Measurements from ENCODE around the gene REXO4. TPM values are rescaled to one million over a fixed set of nuclear protein-coding genes. Genes with fewer than 3 reads are reported as not detected.
A peak's percentile ranks its signal among the peaks of the same experiment; 100 is the strongest.

REXO4 gene
- total RNA-seq, 1 experiment from 2014 or later, result 21.2 TPM

DNA sequence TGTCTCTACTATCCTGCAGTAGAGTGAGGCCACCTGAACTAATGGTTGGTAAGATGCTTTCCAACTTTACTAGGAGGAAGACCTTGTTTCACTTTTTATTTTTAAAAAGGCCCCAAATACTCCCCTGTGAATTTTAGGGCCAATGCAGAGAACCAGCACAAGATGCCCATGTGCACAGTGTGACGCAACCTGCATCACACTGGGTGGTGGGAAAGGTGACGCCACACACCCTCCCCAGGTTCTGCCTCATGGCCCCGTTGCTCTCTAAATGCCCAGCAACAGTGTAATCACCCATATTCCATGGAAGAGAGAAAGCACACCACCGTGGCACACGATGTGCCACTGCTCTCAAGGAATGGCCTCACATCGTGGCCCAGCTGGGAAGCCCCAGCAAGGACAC, 48.4 kb downstream of the REXO4 start:
- DNase-seq (ENCODE audit: low read depth), result no peak

DNA sequence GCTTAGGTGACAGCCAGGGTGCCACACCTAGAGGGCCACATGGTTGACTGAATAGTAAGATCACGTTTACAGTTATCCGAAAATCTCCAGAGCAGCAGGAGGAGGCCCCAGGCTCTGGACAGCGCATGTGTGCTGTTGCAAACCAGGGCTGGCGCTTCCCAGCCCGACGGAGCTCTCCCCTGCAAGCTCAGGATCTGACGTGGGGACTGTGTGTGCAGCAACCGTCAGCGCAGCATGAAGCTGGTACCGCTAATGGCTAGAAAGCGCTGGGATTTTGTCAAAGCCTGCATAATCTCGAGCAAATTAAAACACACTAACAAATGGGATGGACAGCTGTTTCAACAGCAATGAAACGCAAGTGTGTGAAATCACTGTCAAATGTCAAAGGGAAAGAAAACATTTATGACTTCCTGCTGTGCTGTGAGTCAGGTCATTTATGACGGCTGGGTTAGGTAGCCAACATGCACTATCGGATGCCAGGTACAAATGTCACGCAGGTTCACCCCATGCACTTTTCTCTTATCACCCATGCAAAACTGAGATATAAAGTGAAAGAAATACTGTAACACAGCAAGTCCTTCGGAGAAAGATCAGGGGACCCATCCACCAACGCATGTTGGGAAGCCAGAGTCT, 49.4 kb downstream of the REXO4 start:
- no peak for DNase-seq (ENCODE audit: low read depth)

DNA sequence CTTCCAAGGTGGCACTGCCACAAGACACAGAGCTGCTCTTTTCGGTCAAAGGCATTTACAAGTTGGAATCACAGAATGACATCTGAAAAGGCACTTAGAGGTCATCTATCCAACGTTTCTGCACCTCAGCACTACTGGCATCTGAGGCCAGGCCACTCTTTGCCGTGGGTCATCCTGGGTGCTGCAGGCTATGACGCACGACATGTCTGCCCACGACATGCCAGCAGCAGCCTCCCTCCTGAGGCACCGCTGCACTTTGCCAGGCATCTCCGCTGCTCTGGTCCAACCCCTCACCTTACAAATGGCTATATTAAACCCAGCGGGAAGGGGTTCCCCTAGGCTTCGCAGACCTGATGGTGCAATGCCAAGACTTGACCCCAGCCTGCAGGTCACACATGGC, 50.0 kb downstream of the REXO4 start:
- no peak for DNase-seq (ENCODE audit: low read depth)

DNA sequence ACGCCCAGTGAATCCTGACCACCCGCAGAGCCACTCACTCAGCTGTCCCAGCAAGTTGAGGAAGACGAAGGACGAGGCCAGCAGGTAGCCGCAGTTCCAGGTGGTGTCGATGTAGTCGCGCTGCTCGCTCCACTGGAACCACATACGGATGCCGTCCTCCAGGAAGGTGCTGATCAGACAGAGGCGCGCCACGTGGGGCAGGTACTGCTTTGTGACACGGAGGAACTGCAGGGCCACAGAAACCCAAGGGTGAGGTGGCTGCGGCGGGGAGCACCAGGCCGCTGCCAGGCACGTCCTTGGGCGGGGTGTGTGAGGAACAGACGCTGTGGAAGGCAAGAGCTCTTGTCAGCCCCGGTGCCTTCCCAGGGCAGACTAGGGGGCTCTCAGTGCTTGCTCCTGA, 50.6 kb downstream of the REXO4 start:
- no peak for DNase-seq (ENCODE audit: low read depth)

DNA sequence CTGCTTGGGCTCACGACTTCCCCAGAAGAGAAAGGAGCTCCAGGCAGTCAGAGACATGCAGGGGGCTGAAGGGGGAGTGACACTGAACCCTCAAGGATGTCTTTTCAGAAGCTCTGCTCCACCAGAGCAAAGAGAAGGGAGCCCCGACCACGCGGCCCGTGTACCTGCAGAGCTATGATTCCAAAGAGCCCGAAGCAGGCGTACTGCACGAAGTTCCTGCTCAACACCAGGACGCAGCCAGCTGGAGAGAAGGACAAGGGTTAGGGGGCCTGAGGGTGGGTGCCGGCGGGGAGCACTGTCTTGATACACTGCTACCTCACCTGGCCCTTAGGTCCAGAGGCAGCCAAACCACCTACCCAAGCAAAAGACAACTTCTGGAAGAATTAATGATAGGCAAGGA, 51.4 kb downstream of the REXO4 start:
- no peak for DNase-seq (ENCODE audit: low read depth)

DNA sequence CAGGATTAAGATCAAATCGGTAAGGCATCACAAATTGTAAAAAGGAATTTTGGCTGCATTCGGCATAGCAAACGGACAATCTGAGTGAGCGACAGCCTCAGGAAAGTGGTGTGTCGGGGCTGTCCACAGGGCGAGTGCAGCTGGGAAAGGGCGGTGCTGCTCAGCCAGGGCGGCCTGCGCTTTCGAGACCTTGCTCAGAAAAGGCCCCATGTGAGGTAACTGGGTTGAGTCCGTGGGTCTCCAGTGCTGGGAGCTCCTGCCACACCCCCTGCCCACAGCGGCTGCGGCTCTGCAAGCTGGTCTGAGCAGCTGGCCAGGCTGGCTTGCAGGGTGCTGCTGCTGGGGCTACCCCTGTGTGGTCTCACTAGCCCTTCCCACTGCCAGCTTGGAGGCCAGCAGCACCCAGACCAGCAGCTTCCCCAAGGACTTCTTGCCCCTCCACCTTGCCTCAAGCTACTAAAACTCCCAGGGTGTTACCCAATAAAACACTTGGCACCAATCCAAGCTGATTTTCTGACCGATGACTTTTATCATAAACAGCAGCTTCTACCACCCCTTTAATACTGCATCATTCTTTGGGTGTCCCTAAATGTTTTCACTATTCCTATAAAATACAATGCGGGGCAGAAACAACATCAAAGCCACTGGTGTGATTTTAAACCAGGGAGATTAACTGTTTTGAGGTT, 55.3 kb downstream of the REXO4 start:
- DNase-seq (ENCODE audit: low read depth), result no peak

DNA sequence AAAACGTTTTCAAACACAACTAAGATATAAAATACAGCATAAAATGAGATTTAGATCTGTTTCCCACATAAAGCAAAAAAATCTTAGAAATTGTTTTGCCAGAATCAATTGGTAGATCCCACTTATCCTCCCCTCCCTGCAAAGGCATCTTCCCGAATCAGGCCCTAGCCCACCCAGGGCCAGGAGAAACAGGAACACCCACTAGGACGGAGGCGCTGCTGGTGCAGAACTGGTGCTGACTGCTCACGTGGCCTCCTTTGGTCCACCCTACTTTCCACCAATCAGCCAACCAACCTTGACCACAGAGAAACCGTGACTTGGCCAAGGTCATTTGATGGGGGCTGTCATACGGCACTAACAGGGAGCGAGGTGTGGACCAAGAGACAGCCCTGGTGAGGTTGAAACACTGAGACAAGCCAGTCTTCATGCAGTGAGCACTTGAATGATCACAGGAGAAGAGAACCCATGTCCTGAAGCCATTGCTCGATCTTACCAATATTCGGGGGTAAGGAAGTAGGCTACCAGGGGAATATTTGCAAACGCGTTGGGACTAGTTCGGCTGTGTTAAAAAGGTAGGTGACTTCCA, 56.2 kb downstream of the REXO4 start:
- no peak for DNase-seq (ENCODE audit: low read depth)

DNA sequence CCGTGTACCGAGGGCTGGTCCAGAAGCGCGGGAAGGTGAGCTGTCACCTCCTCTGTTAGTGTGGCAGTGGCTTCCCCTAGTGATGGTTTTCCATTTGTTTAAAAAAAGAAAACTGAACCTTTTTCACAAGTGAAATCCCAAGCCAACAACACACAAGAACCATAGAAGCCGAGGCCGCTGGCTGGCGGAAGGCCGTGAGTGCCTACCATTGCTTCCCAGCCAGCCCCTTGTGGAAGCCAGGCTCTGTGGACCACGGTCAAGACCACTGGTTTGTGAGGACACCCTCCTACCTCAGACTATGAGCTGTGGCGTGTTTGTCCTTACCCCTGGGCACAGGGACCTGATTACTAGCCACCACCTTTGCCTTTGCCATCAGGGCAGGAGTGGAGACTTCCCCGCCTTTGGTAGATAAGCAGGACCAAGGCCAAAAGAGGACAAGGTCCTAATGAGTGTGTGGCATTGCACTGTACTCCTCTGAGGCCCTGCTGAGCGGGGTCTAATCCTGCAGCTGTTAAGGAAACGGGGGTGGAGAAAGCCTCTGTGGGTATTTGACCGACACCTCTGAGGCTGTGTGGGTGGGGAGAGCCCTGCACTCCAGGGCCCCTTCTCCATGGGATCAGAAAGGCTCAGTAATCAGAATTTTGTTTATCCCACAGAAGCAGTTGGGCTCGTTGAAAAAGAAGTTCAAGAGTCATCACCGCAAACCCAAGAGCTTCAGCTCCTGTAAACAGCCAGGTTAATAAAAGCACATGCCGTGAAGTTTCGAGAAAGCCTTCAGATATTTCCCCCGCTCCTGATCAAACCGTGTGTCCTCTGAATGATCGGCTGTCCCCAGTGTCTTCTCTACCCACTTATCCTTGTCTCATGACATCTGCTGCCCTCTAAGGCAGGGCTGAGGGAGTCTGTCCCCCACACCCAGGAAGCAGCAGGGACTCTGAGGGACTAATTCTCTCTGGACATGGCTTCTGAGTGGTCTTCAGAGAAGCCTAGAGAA, 57.1 kb downstream of the REXO4 start:
- no peak for DNase-seq (ENCODE audit: low read depth)

DNA sequence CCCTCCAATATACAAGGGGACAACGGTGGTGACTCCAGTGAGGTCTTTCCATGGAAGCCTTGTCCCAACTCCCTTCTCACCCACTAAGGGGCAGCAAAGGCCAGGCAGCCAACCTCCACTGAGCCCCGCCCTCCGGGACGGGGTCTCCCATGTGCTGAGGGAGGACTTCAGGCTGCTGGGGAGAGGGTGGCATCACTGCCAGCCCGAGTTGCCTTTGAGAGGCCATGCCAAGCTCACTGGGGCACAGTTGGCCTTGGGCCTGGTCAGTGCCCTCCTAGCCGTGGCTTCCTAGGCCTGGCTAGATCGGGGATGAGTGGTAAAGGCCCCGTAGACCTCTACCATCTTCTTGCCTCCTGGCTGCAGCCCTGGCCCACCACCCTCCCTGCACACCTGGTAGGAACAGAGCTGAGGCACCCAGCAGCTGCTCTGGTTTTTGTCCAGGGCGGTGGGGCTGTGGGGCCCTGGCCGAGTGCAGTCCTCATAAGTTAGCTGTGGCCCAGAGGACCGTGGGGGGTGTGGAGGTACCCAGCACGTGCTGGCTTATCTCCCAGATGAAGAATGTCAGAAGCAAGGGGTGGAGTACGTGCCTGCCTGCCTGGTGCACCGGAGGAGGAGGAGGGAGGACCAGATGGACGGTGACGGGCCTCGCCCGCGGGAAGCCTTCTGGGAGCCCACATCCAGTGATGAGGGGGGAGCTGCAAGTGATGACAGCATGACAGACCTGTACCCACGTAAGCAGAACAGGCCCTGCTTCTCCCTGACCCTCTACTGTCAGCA, 58.2 kb downstream of the REXO4 start:
- DNase-seq (ENCODE audit: low read depth), result no peak

DNA sequence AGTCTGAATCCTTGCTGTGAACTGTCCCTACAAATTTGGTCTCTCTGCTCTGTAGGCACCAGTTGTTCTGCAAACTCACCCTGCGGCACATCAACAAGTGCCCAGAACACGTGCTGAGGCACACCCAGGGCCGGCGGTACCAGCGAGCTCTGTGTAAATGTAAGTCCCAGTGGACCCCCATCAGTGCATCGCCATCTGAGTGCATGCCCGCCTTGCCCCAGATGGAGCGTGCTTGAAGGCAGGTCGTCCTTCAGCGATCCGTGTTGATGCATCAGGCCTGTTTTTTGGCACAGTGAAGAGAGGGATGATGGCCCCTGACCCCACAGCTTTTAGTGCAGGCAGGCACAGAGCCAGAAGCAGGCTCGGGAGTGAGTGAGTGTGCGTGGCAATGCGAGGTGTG, 60.2 kb downstream of the REXO4 start:
- no peak for DNase-seq (ENCODE audit: low read depth)

DNA sequence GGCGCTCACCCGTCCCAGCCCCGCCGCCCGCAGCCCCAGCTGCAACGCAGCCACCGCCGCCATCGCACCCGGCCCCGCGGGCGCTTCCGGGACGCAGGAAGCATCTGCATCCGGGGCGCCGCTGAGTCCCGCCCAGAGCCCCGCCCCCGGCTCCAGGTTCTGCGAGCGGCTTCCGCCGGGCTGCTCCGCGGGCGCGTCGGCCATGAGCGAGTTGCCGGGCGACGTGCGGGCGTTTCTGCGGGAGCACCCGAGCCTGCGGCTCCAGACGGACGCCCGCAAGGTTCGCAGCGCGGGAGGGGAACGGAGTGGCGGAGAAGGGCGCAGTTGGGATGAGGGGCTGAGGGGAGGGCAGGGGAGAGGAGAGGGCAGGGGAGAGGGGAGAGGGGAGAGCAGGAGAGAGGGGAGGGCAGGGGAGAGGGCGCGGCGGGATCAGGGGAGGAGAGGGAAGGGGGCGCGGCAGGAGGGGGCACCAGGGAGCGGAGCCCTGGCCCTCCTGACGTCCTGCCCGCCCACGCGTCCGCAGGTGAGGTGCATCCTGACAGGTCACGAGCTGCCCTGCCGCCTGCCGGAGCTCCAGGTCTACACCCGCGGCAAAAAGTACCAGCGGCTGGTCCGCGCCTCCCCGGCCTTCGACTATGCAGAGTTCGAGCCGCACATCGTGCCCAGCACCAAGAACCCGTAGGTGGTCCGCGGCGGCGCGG, 61.3 kb downstream of the REXO4 start, which contains the start of the genes SURF1 and SURF2:
SURF1 (minus strand) TSS at position 97 of the 701 bp plus-strand sequence; CDS start at position 63, 34 bp downstream.
SURF2 (plus strand) TSS at position 160 of the 701 bp plus-strand sequence; CDS start at position 203, 43 bp downstream.
- DNase-seq (ENCODE audit: low read depth), result peak; percentile 84

Other genes with a start within 250 kb of the REXO4 start
- not detected in 2 replicates for gene OBP2B, start 208.8 kb downstream of the REXO4 start, total RNA-seq (2014; rRNA removed; shearing (Covaris generic))
- gene ABO, start 142.8 kb downstream of the REXO4 start, total RNA-seq (2014; rRNA removed; shearing (Covaris generic)), result not detected in 2 replicates
- 4.2 and 12.8 TPM in 2 replicates for gene SURF6, start 81.8 kb downstream of the REXO4 start, total RNA-seq (2014; rRNA removed; shearing (Covaris generic))
- 27.8 and 38.9 TPM in 2 replicates for gene MED22, start 69.9 kb downstream of the REXO4 start, total RNA-seq (2014; rRNA removed; shearing (Covaris generic))
- 1,496 and 1,702 TPM in 2 replicates for gene RPL7A, start 69.8 kb downstream of the REXO4 start, total RNA-seq (2014; rRNA removed; shearing (Covaris generic))
- 26.1 and 29.3 TPM in 2 replicates for gene SURF1, start 61.5 kb downstream of the REXO4 start, total RNA-seq (2014; rRNA removed; shearing (Covaris generic))
- 19.8 and 23.5 TPM in 2 replicates for gene SURF2, start 61.5 kb downstream of the REXO4 start, total RNA-seq (2014; rRNA removed; shearing (Covaris generic))
- 407 and 555 TPM in 2 replicates for gene SURF4, start 42.0 kb downstream of the REXO4 start, total RNA-seq (2014; rRNA removed; shearing (Covaris generic))
- not detected in 2 replicates for gene STKLD1, start 41.6 kb downstream of the REXO4 start, total RNA-seq (2014; rRNA removed; shearing (Covaris generic))
- 0.20 TPM in 1 of 2 replicates, not detected in the other for gene ADAMTS13, start 4.4 kb upstream of the REXO4 start, total RNA-seq (2014; rRNA removed; shearing (Covaris generic))
- 2.6 and 6.6 TPM in 2 replicates for gene CACFD1, start 42.0 kb upstream of the REXO4 start, total RNA-seq (2014; rRNA removed; shearing (Covaris generic))
- 12.2 and 14.6 TPM in 2 replicates for gene SLC2A6, start 61.1 kb upstream of the REXO4 start, total RNA-seq (2014; rRNA removed; shearing (Covaris generic))
- gene MYMK, start 106.9 kb upstream of the REXO4 start, total RNA-seq (2014; rRNA removed; shearing (Covaris generic)), result not detected in 2 replicates
- 0.07 and 0.10 TPM in 2 replicates for gene ADAMTSL2, start 116.7 kb upstream of the REXO4 start, total RNA-seq (2014; rRNA removed; shearing (Covaris generic))
- gene FAM163B, start 191.4 kb upstream of the REXO4 start, total RNA-seq (2014; rRNA removed; shearing (Covaris generic)), result not detected in 2 replicates
- gene DBH, start 218.4 kb upstream of the REXO4 start, total RNA-seq (2014; rRNA removed; shearing (Covaris generic)), result not detected in 2 replicates

Data from M059J (cell line).